Hepatocyte (in vitro differentiated cells): ENCODE data around the gene ABHD1. TPM values are rescaled to one million over a fixed set of nuclear protein-coding genes. Genes with fewer than 3 reads are reported as not detected.
"Not testable (repeated sequence)": the region's sequence is repeated elsewhere in the genome, so short reads cannot be mapped to it uniquely, and the experiment has no call there.

Experiments
- DNase-seq: peaks from one replicate; pipeline ENCODE4 v3.0.0-alpha.2; 2016; ENCODE audit warnings: low spot score
- H2AFZ ChIP-seq: fragments of 200-600 bp; sonication (generic); 2 replicates; pipeline ENCODE4 v1.6.0; 2016; ENCODE audit warnings: antibody characterized with exemption, mild to moderate bottlenecking
- H3K27ac ChIP-seq: fragments of 200-600 bp; sonication (generic); 2 replicates; pipeline ENCODE4 v1.5.1; 2016; ENCODE audit warnings: mild to moderate bottlenecking
- H3K27me3 ChIP-seq: fragments of 200-600 bp; sonication (generic); 2 replicates; pipeline ENCODE4 v1.6.1; 2016
- H3K36me3 ChIP-seq: fragments of 200-600 bp; sonication (generic); replicated peaks from 2 replicates; pipeline ENCODE4 v1.5.1; 2016; ENCODE audit warnings: low read depth; ENCODE audit not compliant: insufficient read depth
- H3K4me1 ChIP-seq: fragments of 200-600 bp; sonication (generic); 2 replicates; pipeline ENCODE4 v1.5.1; 2016; ENCODE audit warnings: mild to moderate bottlenecking, moderate library complexity; ENCODE audit not compliant: insufficient read depth
- H3K4me2 ChIP-seq: fragments of 200-600 bp; sonication (generic); 2 replicates; pipeline ENCODE4 v1.6.0; 2016
- H3K4me3 ChIP-seq: fragments of 200-600 bp; sonication (generic); 2 replicates; pipeline ENCODE4 v1.5.1; 2016; ENCODE audit warnings: mild to moderate bottlenecking
- H3K79me2 ChIP-seq: fragments of 200-600 bp; sonication (generic); 2 replicates; pipeline ENCODE4 v1.6.0; 2017; ENCODE audit warnings: mild to moderate bottlenecking
- H3K9me2 ChIP-seq: fragments of 200-600 bp; sonication (generic); replicated peaks from 2 replicates; pipeline ENCODE4 v1.6.0; 2017; ENCODE audit warnings: mild to moderate bottlenecking; ENCODE audit not compliant: insufficient read depth
- H3K9me3 ChIP-seq: fragments of 200-600 bp; sonication (generic); 2 replicates; pipeline ENCODE4 v1.5.1; 2016; ENCODE audit warnings: low read depth, mild to moderate bottlenecking
- H4K20me1 ChIP-seq: fragments of 200-600 bp; sonication (generic); 2 replicates; pipeline ENCODE4 v1.6.0; 2016; ENCODE audit warnings: mild to moderate bottlenecking; ENCODE audit not compliant: insufficient read depth, poor library complexity, severe bottlenecking
- CTCF ChIP-seq: fragments of 200-600 bp; sonication (generic); IDR thresholded peaks from 2 replicates; pipeline ENCODE4 v1.5.1; 2016; ENCODE audit warnings: antibody characterized with exemption, mild to moderate bottlenecking; ENCODE audit not compliant: poor library complexity
- EZH2 ChIP-seq: fragments of 200-600 bp; sonication (generic); IDR thresholded peaks from 2 replicates; pipeline ENCODE4 v1.6.1; 2016; ENCODE audit warnings: antibody characterized with exemption, mild to moderate bottlenecking, borderline replicate concordance
- EZH2phosphoT487 ChIP-seq: fragments of 200-600 bp; sonication (generic); IDR thresholded peaks from one replicate; pipeline ENCODE4 v1.6.1; 2018; ENCODE audit warnings: antibody characterized with exemption, mild to moderate bottlenecking, low read depth, moderate library complexity; ENCODE audit not compliant: unreplicated experiment, severe bottlenecking
- WGBS: methylation state at CpG from one replicate; pipeline ENCODE4 v1.1.6; 2016; ENCODE audit warnings: low lambda C conversion rate; ENCODE audit errors: missing lambda C conversion rate; 5-methylcytosine and 5-hydroxymethylcytosine counted together
- polyA plus RNA-seq: library from polyadenylated mRNA; unstranded; fragments of >200 nt; fragmentation: Nextera tagmentation; extraction: Ambion mirVana; gene quantifications from 2 replicates; pipeline ENCODE4 v1.2.1, GENCODE V29; 2016
- total RNA-seq: library from RNA; depleted of rRNA; stranded (reverse); fragments of >200 nt; gene quantifications from 2 replicates; pipeline ENCODE4 v1.2.3, GENCODE V29; 2014

ABHD1 gene
- total and polyA plus RNA-seq, 2 experiments from 2014 or later, result 0.03 to 0.58 TPM

GRCh38 chr2:27105981-27106380 lies 17.6 kb upstream of the ABHD1 start:
- Histone ChIP-seq H3K36me3 (no peaks in the 10 kb centered on the region), H3K4me2 (no peak overlapping the region), H3K27me3 (no peaks in the 10 kb centered on the region), H3K27ac (no peak overlapping the region), H3K4me3 (no peak overlapping the region), H3K79me2 (no peaks in the 10 kb centered on the region), H3K4me1 (no peaks in the 10 kb centered on the region), H4K20me1 (no peaks in the 10 kb centered on the region), H3K9me2 (no peaks in the 10 kb centered on the region), H2AFZ (no peak overlapping the region), H3K9me3 (no peaks in the 10 kb centered on the region)
- DNase-seq, result no peak
- WGBS, result 83% methylated on average over 3 of the region's 3 CpGs
- TF ChIP-seq EZH2 (no peak), EZH2phosphoT487 (no peak), CTCF (no peak)

DNA sequence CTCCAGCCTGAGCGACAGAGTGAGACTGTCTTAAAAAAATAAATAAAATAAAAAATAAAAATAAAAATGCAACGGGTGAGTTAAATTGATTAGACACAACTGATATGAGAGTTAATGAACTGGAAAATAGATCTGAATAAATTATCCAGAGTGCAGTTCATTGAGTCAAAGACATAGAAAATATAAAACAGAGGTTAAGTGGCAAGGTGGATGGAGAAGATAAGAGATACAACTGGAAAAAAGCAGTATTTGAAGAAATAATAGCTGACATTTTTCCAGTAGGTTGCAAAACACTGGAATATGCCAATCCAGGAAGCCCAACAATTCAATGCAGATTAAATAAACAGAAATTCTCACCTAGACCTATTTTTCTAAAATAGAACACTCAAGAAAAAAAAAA lies 15.4 kb upstream of the ABHD1 start:
- DNase-seq, result no peak
- Histone ChIP-seq H3K4me2 (no peak overlapping the region), H3K4me1 (no peaks in the 10 kb centered on the region), H3K27ac (no peak overlapping the region), H2AFZ (no peak overlapping the region), H3K9me2 (no peaks in the 10 kb centered on the region), H3K36me3 (no peaks in the 10 kb centered on the region), H3K79me2 (no peaks in the 10 kb centered on the region), H3K4me3 (no peak overlapping the region), H4K20me1 (no peaks in the 10 kb centered on the region), H3K9me3 (no peaks in the 10 kb centered on the region), H3K27me3 (no peaks in the 10 kb centered on the region)
- TF ChIP-seq EZH2 (no peak), CTCF (no peak), EZH2phosphoT487 (no peak)
- WGBS, result 92% methylated on average over 2 of the region's 2 CpGs

DNA sequence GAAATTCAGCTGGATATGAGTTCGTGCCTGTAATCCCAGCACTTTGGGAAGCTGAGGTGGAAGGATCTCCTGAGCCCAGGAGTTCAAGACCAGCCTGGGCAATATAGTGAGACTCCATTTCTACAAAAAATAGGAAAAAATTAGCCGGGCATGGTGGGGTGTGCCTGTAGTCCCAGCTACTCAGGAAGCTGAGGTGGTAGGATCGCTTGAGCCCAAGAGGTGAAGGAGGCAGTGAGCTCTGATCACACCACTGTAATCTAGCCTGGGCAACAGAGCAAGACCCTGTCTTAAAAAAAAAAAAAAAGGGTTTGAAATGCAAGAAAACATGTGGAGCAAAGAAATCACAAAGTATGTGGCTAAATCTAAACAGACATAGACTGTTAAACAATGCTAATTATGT lies 14.5 kb upstream of the ABHD1 start:
- TF ChIP-seq EZH2phosphoT487 (no peak), EZH2 (no peak), CTCF (no peak)
- no peaks in the 10 kb centered on the region for H3K9me2 ChIP-seq
- H3K36me3 ChIP-seq, result no peaks in the 10 kb centered on the region
- H4K20me1 ChIP-seq, result no peaks in the 10 kb centered on the region
- H3K4me2 ChIP-seq, result no peak overlapping the region
- no peaks in the 10 kb centered on the region for H3K9me3 ChIP-seq
- no peak overlapping the region for H3K27ac ChIP-seq
- no peak overlapping the region for H2AFZ ChIP-seq
- no peak overlapping the region for H3K4me3 ChIP-seq
- no peaks in the 10 kb centered on the region for H3K27me3 ChIP-seq
- WGBS, result 88% methylated on average over 3 of the region's 3 CpGs
- no peaks in the 10 kb centered on the region for H3K4me1 ChIP-seq
- H3K79me2 ChIP-seq, result no peaks in the 10 kb centered on the region
- DNase-seq, result no peak

DNA sequence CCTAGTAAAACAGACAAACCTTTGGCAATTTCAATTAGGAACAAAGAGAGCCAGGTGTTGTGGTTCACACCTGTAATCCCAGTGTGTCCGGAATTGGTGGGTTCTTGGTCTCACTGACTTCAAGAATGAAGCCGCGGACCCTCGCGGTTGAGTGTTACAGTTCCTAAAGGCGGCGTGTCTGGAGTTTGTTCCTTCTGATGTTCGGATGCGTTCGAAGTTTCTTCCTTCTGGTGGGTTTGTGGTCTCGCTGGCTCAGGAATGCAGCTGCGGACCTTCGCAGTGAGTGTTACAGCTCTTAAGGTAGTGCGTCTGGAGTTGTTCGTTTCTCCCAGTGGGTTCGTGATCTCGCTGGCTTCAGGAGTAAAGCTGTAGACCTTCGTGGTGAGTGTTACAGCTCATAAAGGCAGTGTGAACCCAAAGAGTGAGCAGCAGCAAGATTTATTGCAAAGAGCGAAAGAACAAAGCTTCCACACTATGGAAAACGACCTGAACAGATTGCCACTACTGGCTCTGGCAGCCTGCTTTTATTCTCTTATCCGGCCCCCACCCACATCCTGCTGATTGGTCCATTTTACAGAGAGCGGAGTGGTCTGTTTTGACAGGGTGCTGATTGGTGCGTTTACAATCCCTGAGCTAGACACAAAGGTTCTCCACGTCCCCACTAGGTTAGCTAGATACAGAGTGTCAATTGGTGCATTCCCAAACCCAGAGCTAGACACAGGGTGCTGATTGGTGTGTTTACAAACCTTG lies 12.8 kb upstream of the ABHD1 start:
- H4K20me1 ChIP-seq, H3K27me3 ChIP-seq, H3K79me2 ChIP-seq, H3K4me1 ChIP-seq, H3K4me2 ChIP-seq, H3K4me3 ChIP-seq, H3K27ac ChIP-seq, H3K36me3 ChIP-seq, H2AFZ ChIP-seq, H3K9me3 ChIP-seq, DNase-seq, H3K9me2 ChIP-seq: not testable (repeated sequence)
- 86% methylated on average over 24 of the region's 24 CpGs for WGBS

GRCh38 chr2:27111392-27112078 lies 12.1 kb upstream of the ABHD1 start:
- not testable (repeated sequence) for H3K4me1 ChIP-seq, H3K27me3 ChIP-seq, DNase-seq, H3K4me2 ChIP-seq, H3K79me2 ChIP-seq, H3K9me3 ChIP-seq, H3K4me3 ChIP-seq, H3K36me3 ChIP-seq, H3K27ac ChIP-seq, H2AFZ ChIP-seq, H4K20me1 ChIP-seq, H3K9me2 ChIP-seq
- WGBS, result 94% methylated on average over 28 of the region's 49 CpGs
